ENCODE measurements around the gene RBSN. TPM values are rescaled to one million over a fixed set of nuclear protein-coding genes. Genes with fewer than 3 reads are reported as not detected.

RBSN gene
- total and polyA plus RNA-seq, 2 experiments from 2014 or later: 19.1 to 21.2 TPM

DNA sequence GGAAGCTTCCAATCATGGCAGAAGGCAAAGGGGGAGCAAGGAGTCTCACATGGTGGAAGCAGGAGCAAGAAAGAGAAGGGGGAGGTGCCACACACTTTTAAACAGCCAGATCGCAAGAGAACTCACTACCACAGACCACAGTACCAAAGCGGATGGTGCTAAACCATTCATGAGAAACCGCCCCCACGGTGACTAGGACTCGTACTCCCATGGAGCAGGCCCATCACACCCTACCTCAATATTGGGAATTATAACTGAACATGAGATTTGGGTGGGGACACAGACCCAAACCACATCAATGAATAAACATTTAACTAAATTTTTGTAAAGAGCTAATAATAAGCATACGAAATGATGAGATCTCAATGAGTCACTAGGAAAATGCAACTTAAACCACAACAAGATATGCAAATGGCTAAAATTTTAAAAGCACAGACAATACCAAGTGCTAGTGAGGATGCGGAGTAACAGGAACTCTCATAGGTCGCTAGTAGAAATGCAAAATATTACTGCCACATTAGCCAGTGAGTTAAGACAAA, 43.9 kb downstream of the RBSN start:
- no peak overlapping the region for H3K27ac ChIP-seq
- no peak overlapping the region for H3K4me3 ChIP-seq
- 96% methylated on average over 8 of the region's 8 CpGs for WGBS (ENCODE audit: low lambda C conversion rate, missing lambda C conversion rate)
- H3K4me1 ChIP-seq (ENCODE audit: insufficient read depth): no peaks in the 10 kb centered on the region
- DNase-seq (ENCODE audit: low spot score): no peak
- H3K36me3 ChIP-seq (replicated peaks; ENCODE audit: insufficient read depth, low read depth): no peaks in the 10 kb centered on the region
- H3K27me3 ChIP-seq: no peaks in the 10 kb centered on the region
- peaks cover 74% of the 10 kb centered on the region for H3K79me2 ChIP-seq
- H4K20me1 ChIP-seq (ENCODE audit: insufficient read depth, poor library complexity, severe bottlenecking): no peaks in the 10 kb centered on the region
- H2AFZ ChIP-seq: no peak overlapping the region
- H3K9me2 ChIP-seq (replicated peaks; ENCODE audit: insufficient read depth): no peaks in the 10 kb centered on the region
- TF ChIP-seq EZH2phosphoT487 (IDR thresholded peaks at IDR 0.05; ENCODE audit: low read depth, severe bottlenecking, unreplicated experiment): no peak
- TF ChIP-seq, protein P1, sequence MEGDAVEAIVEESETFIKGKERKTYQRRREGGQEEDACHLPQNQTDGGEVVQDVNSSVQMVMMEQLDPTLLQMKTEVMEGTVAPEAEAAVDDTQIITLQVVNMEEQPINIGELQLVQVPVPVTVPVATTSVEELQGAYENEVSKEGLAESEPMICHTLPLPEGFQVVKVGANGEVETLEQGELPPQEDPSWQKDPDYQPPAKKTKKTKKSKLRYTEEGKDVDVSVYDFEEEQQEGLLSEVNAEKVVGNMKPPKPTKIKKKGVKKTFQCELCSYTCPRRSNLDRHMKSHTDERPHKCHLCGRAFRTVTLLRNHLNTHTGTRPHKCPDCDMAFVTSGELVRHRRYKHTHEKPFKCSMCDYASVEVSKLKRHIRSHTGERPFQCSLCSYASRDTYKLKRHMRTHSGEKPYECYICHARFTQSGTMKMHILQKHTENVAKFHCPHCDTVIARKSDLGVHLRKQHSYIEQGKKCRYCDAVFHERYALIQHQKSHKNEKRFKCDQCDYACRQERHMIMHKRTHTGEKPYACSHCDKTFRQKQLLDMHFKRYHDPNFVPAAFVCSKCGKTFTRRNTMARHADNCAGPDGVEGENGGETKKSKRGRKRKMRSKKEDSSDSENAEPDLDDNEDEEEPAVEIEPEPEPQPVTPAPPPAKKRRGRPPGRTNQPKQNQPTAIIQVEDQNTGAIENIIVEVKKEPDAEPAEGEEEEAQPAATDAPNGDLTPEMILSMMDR (IDR thresholded peaks at IDR 0.05; ENCODE audit: poor library complexity): no peak
- no peak for TF ChIP-seq EZH2 (IDR thresholded peaks at IDR 0.05; ENCODE audit: borderline replicate concordance)
- H3K4me2 ChIP-seq: no peak overlapping the region
- H3K9me3 ChIP-seq (ENCODE audit: low read depth): no peaks in the 10 kb centered on the region

GRCh38 chr3:15053541-15053940, 45.4 kb downstream of the RBSN start:
- Histone ChIP-seq H2AFZ (no peak overlapping the region), H4K20me1 (ENCODE audit: insufficient read depth, poor library complexity, severe bottlenecking) (peaks cover 6% of the 10 kb centered on the region), H3K4me3 (no peak overlapping the region), H3K36me3 (replicated peaks; ENCODE audit: insufficient read depth, low read depth) (no peaks in the 10 kb centered on the region), H3K4me2 (no peak overlapping the region), H3K27ac (no peak overlapping the region), H3K9me2 (replicated peaks; ENCODE audit: insufficient read depth) (no peaks in the 10 kb centered on the region), H3K9me3 (ENCODE audit: low read depth) (no peaks in the 10 kb centered on the region), H3K27me3 (no peaks in the 10 kb centered on the region), H3K4me1 (ENCODE audit: insufficient read depth) (no peaks in the 10 kb centered on the region), H3K79me2 (peaks cover 65% of the 10 kb centered on the region)
- WGBS (ENCODE audit: low lambda C conversion rate, missing lambda C conversion rate): 96% methylated on average over 4 of the region's 4 CpGs
- no peak for DNase-seq (ENCODE audit: low spot score)
- TF ChIP-seq, protein P1 (IDR thresholded peaks at IDR 0.05; ENCODE audit: poor library complexity): no peak
- no peak for TF ChIP-seq EZH2 (IDR thresholded peaks at IDR 0.05; ENCODE audit: borderline replicate concordance)
- no peak for TF ChIP-seq EZH2phosphoT487 (IDR thresholded peaks at IDR 0.05; ENCODE audit: low read depth, severe bottlenecking, unreplicated experiment)

DNA sequence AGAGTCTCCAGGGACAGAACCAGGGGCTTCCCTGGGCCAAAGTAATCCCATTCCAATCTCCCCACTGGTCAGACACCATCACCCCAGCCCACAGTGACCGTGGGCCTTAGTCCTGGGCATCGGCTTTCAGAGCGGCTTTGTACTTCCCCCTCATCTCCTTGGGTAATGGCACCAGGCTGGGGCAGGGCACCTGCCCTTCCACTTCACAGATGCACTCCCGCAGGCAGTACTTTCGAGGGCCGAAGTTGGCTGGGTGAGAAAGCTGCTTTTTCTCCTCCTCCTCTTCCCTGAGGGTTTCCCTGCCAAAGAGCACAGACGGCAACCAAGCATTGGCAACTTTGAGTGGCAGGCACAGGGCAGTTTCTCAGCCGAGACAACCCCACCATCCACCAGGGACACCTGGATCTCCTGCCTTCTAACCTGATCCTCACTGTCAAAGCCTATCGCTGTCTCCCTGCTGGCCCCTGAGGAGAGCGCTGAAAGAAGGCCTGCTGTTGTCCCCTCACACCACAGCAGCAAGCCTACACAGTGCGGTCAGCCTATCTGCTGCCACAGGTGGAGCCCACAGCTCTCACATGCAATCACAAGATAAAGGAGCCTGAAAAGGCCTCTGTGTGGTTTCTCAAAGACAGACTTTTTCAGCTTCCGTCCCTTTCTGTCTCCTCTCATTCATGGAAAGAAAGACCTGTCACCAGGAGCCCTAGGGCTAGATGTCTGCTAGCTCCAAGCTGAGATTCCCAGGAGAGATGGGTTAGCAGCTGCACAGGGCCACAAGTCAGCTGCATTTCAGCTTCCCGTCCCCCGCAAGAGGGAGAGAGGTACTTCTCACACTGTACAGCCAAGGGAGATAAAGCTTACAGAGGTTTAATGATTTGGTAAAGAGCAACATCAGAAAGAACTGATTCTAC, 46.4 kb downstream of the RBSN start:
- Histone ChIP-seq H3K9me2 (replicated peaks; ENCODE audit: insufficient read depth) (no peaks in the 10 kb centered on the region), H3K4me1 (ENCODE audit: insufficient read depth) (no peaks in the 10 kb centered on the region), H3K27ac (no peak overlapping the region), H3K9me3 (ENCODE audit: low read depth) (no peaks in the 10 kb centered on the region), H4K20me1 (ENCODE audit: insufficient read depth, poor library complexity, severe bottlenecking) (peaks cover 6% of the 10 kb centered on the region), H3K4me3 (no peak overlapping the region), H3K36me3 (replicated peaks; ENCODE audit: insufficient read depth, low read depth) (no peaks in the 10 kb centered on the region), H2AFZ (no peak overlapping the region), H3K4me2 (no peak overlapping the region), H3K79me2 (peaks cover 61% of the 10 kb centered on the region), H3K27me3 (no peaks in the 10 kb centered on the region)
- WGBS (ENCODE audit: low lambda C conversion rate, missing lambda C conversion rate): 91% methylated on average over 14 of the region's 14 CpGs
- TF ChIP-seq, protein P1 (IDR thresholded peaks at IDR 0.05; ENCODE audit: poor library complexity): no peak
- TF ChIP-seq EZH2phosphoT487 (IDR thresholded peaks at IDR 0.05; ENCODE audit: low read depth, severe bottlenecking, unreplicated experiment): no peak
- TF ChIP-seq EZH2 (IDR thresholded peaks at IDR 0.05; ENCODE audit: borderline replicate concordance): no peak
- DNase-seq (ENCODE audit: low spot score): no peak

Data from hepatocyte (in vitro differentiated cells).